A549 treated with ZK216348 at 1 μM for 4 hours (cell line): ENCODE data around the gene NSUN3. TPM values are rescaled to one million over a fixed set of nuclear protein-coding genes. Genes with fewer than 3 reads are reported as not detected.

Experiments
- total RNA-seq: library from RNA; stranded (reverse); fragments of 200-300 nt; extraction: Qiagen RNA extraction; gene quantifications from 5 replicates; pipeline ENCODE4 v1.2.3, GENCODE V29; 2022; ENCODE audit warnings: low read depth

The NSUN3 gene
- total RNA-seq: 4.8 to 8.4 TPM (median 6.9 TPM) in 5 replicates

DNA sequence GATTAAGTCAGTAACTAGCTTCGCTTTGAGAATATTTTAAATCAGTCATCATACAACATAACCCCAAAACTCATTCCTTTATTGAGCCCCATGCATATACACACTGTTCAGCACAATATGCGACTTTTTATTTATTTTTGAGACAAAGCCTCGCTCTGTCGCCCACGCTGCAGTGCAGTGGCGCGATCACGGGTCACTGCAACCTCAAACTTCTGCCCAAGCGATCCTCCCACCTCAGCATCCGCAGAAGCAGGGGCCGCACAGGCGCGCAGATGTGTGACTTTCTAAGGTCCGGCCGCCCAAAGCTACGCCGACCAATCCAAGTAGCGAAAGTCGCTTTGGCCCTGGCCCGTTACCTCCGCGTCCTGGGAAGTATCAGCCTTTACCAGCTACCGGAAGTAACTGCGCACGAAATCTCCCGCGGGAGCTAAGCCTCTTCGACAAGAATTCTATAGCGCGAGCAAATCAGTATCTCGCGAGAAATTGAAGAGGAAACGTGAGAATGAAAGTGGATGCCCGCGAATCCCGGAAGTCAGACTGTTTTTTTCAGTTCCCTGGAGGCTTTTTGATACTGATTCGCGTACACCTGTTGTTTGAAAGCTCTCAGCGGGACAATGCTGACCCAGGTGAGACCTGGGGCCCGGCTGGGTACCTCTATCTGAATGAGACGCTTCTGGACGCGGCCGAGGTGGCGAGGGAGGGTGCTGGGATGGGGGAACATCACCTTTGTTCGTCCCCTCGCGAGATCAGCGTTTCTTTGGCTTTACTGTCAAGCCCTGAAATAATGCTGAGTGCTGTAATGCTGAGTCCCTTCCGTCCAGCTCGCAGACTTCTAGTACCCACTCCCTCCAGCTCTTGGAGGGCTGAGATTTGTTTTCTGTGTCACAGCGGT is at the start of gene NSUN3, which contains the start of gene DHFR2:
Gene NSUN3, plus strand, starts transcription at position 549 of the 892 bp plus-strand sequence. Its CDS starts 66 bp downstream, at position 615.
Gene DHFR2, minus strand, starts transcription at position 404 of the 892 bp plus-strand sequence. CDS start 1,405 bp downstream, outside the sequence.

GRCh38 chr3:94028093-94028837 is 34.6 kb upstream of the NSUN3 start, which contains the start of gene STX19:
STX19 (minus strand) TSS chr3:94028597; CDS start chr3:94015269, 13,328 bp downstream.

Other genes with a start within 250 kb of the NSUN3 start
- 6.8 to 13.9 TPM (median 11.6 TPM) in 5 replicates for gene PROS1, start 89.2 kb upstream of the NSUN3 start, total RNA-seq
- 7.9 to 15.2 TPM (median 12.2 TPM) in 5 replicates for gene ARL13B, start 82.9 kb upstream of the NSUN3 start, total RNA-seq
- not detected in 5 replicates for gene STX19, start 34.5 kb upstream of the NSUN3 start, total RNA-seq
- gene DHFR2, start 145 bp upstream of the NSUN3 start, total RNA-seq: 2.6 to 4.6 TPM (median 3.0 TPM) in 5 replicates